ENCODE results near the gene MAX. TPM values are rescaled to one million over a fixed set of nuclear protein-coding genes. Genes with fewer than 3 reads are reported as not detected.
"Not testable (repeated sequence)": the region's sequence is repeated elsewhere in the genome, so short reads cannot be mapped to it uniquely, and the experiment has no call there.

The MAX gene
- total and polyA plus RNA-seq, 2 donors (not counting 1 experiment from before 2014, with no cell fraction given): 98.6 to 130 TPM

DNA sequence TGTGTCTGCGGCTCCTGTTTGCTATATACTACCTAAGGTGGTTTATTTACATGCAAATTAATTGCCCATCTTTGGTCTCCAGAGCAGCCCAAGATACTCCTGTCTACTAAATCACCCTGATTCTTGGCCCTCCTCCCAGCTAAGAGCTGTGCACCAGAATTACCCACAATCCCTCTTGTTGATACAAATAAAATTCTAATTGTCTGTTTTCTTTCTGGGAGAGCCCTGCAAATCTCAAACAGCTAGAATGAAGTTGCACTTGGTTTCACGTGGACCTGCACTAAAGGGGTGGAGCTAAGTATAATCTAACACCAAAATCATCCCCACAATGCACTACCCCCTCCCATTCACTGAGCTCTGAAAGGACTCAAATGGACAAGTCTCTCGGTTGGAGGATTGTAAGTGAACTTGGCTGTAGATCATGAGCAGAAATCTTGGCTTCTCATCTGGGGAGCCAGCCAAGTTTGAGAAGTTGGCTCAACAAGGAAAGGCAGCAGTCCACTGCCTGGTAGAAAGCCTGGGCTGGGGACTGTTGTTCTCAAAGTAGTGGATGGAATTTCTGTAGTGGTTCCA lies 6.6 kb downstream of the MAX start:
- no peak overlapping the region for H2AFZ ChIP-seq (ENCODE audit: insufficient read depth, low read depth, low read length, poor library complexity, severe bottlenecking)
- H3K9me3 ChIP-seq (ENCODE audit: control extremely low read depth in 1 of 3, control insufficient read depth in 2 of 3, insufficient read depth in 1 of 3, low read length in 2 of 3): no peaks in the 10 kb centered on the region
- H3K27me3 Mint-ChIP-seq: no peaks in the 10 kb centered on the region
- WGBS (ENCODE audit: insufficient coverage): 100% methylated on average over 2 of the region's 3 CpGs
- no peak overlapping the region for H3K9ac ChIP-seq (ENCODE audit: low read length)
- ATAC-seq (ENCODE audit: low read depth): no peak
- H3K27ac ChIP-seq (ENCODE audit: low read length in 2 of 2): no peak overlapping the region
- H3K4me1 ChIP-seq (ENCODE audit: control insufficient read depth in 2 of 2, insufficient read depth in 2 of 2, low read length in 2 of 2): peaks cover 11 to 18% of the 10 kb centered on the region in 2 donors
- no peak overlapping the region for H3K27ac Mint-ChIP-seq
- H3K4me1 Mint-ChIP-seq: peaks cover 64% of the 10 kb centered on the region
- no peaks in the 10 kb centered on the region for H3K9me3 Mint-ChIP-seq (ENCODE audit: insufficient read depth)
- intact Hi-C loops (cut with micrococcal nuclease): no loop called here
- H3K4me2 ChIP-seq (replicated peaks; ENCODE audit: low read depth, low read length, poor library complexity, severe bottlenecking): no peak overlapping the region
- H4K20me1 ChIP-seq (ENCODE audit: control insufficient read depth, insufficient read depth, low read length, poor library complexity, severe bottlenecking): peaks cover 57% of the 10 kb centered on the region
- peaks cover 15 to 60% of the 10 kb centered on the region in 2 experiments for H3K36me3 ChIP-seq (replicated peaks in 1 of 2; ENCODE audit: control extremely low read depth in 1 of 2, control insufficient read depth in 1 of 2, extremely low read depth in 1 of 2, insufficient read depth in 2 of 2, low read length in 1 of 2)
- no peak overlapping the region for H3K4me3 Mint-ChIP-seq
- H3K4me3 ChIP-seq (ENCODE audit: control extremely low read depth in 1 of 5, extremely low read depth in 1 of 5, insufficient read depth in 1 of 5, low read depth in 2 of 5, low read length in 4 of 5): no peak overlapping the region
- no peak for DNase-seq
- TF ChIP-seq EZH2 (IDR thresholded peaks at IDR 0.05; ENCODE audit: borderline replicate concordance, insufficient read depth, low read depth, low read length, poor library complexity, severe bottlenecking): no peak
- TF ChIP-seq, protein P1, sequence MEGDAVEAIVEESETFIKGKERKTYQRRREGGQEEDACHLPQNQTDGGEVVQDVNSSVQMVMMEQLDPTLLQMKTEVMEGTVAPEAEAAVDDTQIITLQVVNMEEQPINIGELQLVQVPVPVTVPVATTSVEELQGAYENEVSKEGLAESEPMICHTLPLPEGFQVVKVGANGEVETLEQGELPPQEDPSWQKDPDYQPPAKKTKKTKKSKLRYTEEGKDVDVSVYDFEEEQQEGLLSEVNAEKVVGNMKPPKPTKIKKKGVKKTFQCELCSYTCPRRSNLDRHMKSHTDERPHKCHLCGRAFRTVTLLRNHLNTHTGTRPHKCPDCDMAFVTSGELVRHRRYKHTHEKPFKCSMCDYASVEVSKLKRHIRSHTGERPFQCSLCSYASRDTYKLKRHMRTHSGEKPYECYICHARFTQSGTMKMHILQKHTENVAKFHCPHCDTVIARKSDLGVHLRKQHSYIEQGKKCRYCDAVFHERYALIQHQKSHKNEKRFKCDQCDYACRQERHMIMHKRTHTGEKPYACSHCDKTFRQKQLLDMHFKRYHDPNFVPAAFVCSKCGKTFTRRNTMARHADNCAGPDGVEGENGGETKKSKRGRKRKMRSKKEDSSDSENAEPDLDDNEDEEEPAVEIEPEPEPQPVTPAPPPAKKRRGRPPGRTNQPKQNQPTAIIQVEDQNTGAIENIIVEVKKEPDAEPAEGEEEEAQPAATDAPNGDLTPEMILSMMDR (IDR thresholded peaks at IDR 0.05): no peak
- peaks cover 92% of the 10 kb centered on the region for H3K79me2 ChIP-seq (ENCODE audit: control insufficient read depth, insufficient read depth, low read length)
- CTCF ChIA-PET: interaction anchor here (0.6 kb wide), 1 partner anchor 59 kb away, joined by 4 read pairs; no protein-coding TSS in a partner anchor
- H3K27me3 ChIP-seq (replicated peaks in 1 of 4; ENCODE audit: control extremely low read depth in 1 of 4, control insufficient read depth in 3 of 4, insufficient read depth in 4 of 4, low read length in 3 of 4): no peaks in the 10 kb centered on the region
- POLR2A ChIA-PET: no interaction called here

DNA sequence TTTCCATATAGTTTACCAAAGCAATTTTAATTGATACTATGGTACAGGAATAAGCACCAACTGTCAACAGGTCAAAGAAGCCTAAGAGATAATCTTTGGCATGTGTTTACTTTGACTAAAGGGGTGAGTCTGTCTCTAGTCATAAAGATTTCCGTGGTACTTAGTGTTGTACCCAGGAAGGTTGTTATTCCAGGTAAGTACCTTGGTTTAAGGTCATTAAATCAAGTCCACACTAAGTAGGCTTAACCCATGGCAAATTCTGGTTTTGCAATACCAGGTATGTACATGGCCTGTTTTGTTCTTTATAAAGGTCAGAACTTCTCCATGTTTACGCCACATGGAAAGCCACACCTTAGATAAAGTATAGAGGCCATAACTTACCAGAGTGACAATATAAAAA lies 10.0 kb downstream of the MAX start:
- Mint-ChIP-seq H3K9me3 (ENCODE audit: insufficient read depth) (no peaks in the 10 kb centered on the region), H3K27me3 (no peaks in the 10 kb centered on the region), H3K4me3 (no peak overlapping the region), H3K4me1 (peaks cover 46% of the 10 kb centered on the region), H3K27ac (no peak overlapping the region)
- DNase-seq (no peak), ATAC-seq (ENCODE audit: low read depth) (no peak)
- H3K4me3 ChIP-seq (ENCODE audit: control extremely low read depth in 1 of 5, extremely low read depth in 1 of 5, insufficient read depth in 1 of 5, low read depth in 2 of 5, low read length in 4 of 5): no peak overlapping the region
- peaks cover 77% of the 10 kb centered on the region for H4K20me1 ChIP-seq (ENCODE audit: control insufficient read depth, insufficient read depth, low read length, poor library complexity, severe bottlenecking)
- H3K4me2 ChIP-seq (replicated peaks; ENCODE audit: low read depth, low read length, poor library complexity, severe bottlenecking): no peak overlapping the region
- H3K9ac ChIP-seq (ENCODE audit: low read length): no peak overlapping the region
- TF ChIP-seq EZH2 (IDR thresholded peaks at IDR 0.05; ENCODE audit: borderline replicate concordance, insufficient read depth, low read depth, low read length, poor library complexity, severe bottlenecking): no peak
- TF ChIP-seq, protein P1 (IDR thresholded peaks at IDR 0.05): no peak
- no CpG with 5 or more reads among the region's 2 CpGs for WGBS (ENCODE audit: insufficient coverage)
- peaks cover 0 to 4% (median 0%) of the 10 kb centered on the region in 3 donors for H3K9me3 ChIP-seq (ENCODE audit: control extremely low read depth in 1 of 3, control insufficient read depth in 2 of 3, insufficient read depth in 1 of 3, low read length in 2 of 3)
- intact Hi-C loops (cut with micrococcal nuclease): no loop called here
- CTCF ChIA-PET: no interaction called here
- POLR2A ChIA-PET: no interaction called here
- no peaks in the 10 kb centered on the region for H3K4me1 ChIP-seq (ENCODE audit: control insufficient read depth in 2 of 2, insufficient read depth in 2 of 2, low read length in 2 of 2)
- H2AFZ ChIP-seq (ENCODE audit: insufficient read depth, low read depth, low read length, poor library complexity, severe bottlenecking): no peak overlapping the region
- no peaks in the 10 kb centered on the region for H3K27me3 ChIP-seq (replicated peaks in 1 of 4; ENCODE audit: control extremely low read depth in 1 of 4, control insufficient read depth in 3 of 4, insufficient read depth in 4 of 4, low read length in 3 of 4)
- peaks cover 39 to 91% of the 10 kb centered on the region in 2 experiments for H3K36me3 ChIP-seq (replicated peaks in 1 of 2; ENCODE audit: control extremely low read depth in 1 of 2, control insufficient read depth in 1 of 2, extremely low read depth in 1 of 2, insufficient read depth in 2 of 2, low read length in 1 of 2)
- H3K27ac ChIP-seq (ENCODE audit: low read length in 2 of 2): no peak overlapping the region
- peaks cover 97% of the 10 kb centered on the region for H3K79me2 ChIP-seq (ENCODE audit: control insufficient read depth, insufficient read depth, low read length)

DNA sequence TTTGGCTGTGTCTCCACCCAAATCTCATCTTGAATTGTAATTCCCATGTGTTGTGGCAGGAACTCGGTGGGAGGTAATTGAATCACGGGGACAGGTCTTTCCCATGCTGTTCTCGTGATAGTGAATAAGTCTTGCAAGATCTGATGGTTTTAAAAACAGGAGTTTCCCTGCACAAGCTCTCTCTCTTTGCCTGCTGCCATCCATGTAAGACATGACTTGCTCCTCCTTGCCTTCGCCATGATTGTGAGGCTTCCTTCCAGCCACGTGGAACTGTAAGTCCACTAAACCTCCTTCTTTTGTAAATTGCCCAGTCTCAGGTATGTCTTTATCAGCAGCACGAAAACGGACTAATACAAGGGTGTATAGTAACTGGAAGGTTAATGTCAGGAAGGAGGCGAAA lies 14.5 kb downstream of the MAX start:
- H3K9me3 ChIP-seq (ENCODE audit: control extremely low read depth in 1 of 3, control insufficient read depth in 2 of 3, insufficient read depth in 1 of 3, low read length in 2 of 3); H2AFZ ChIP-seq (ENCODE audit: insufficient read depth, low read depth, low read length, poor library complexity, severe bottlenecking); H3K9ac ChIP-seq (ENCODE audit: low read length); intact Hi-C loops (cut with micrococcal nuclease); ATAC-seq (ENCODE audit: low read depth); H3K4me1 ChIP-seq (ENCODE audit: control insufficient read depth in 2 of 2, insufficient read depth in 2 of 2, low read length in 2 of 2); H3K4me2 ChIP-seq (replicated peaks; ENCODE audit: low read depth, low read length, poor library complexity, severe bottlenecking); H3K27me3 Mint-ChIP-seq; H3K4me3 ChIP-seq (ENCODE audit: control extremely low read depth in 1 of 5, extremely low read depth in 1 of 5, insufficient read depth in 1 of 5, low read depth in 2 of 5, low read length in 4 of 5); POLR2A ChIA-PET; CTCF ChIA-PET; H3K27ac Mint-ChIP-seq; H3K4me3 Mint-ChIP-seq; H3K9me3 Mint-ChIP-seq (ENCODE audit: insufficient read depth); H3K27ac ChIP-seq (ENCODE audit: low read length in 2 of 2); DNase-seq; H3K27me3 ChIP-seq (replicated peaks in 1 of 4; ENCODE audit: control extremely low read depth in 1 of 4, control insufficient read depth in 3 of 4, insufficient read depth in 4 of 4, low read length in 3 of 4): not testable (repeated sequence)
- Histone ChIP-seq H3K36me3 (replicated peaks in 1 of 2; ENCODE audit: control extremely low read depth in 1 of 2, control insufficient read depth in 1 of 2, extremely low read depth in 1 of 2, insufficient read depth in 2 of 2, low read length in 1 of 2) (peaks cover 38 to 83% of the 10 kb centered on the region in 2 experiments), H4K20me1 (ENCODE audit: control insufficient read depth, insufficient read depth, low read length, poor library complexity, severe bottlenecking) (peaks cover 78% of the 10 kb centered on the region), H3K79me2 (ENCODE audit: control insufficient read depth, insufficient read depth, low read length) (peaks cover 82% of the 10 kb centered on the region)
- 60% methylated on average over 2 of the region's 8 CpGs for WGBS (ENCODE audit: insufficient coverage)
- peaks cover 25% of the 10 kb centered on the region for H3K4me1 Mint-ChIP-seq
